Adipocyte (in vitro differentiated cells): Measurements from ENCODE around the gene ZSCAN22.
"Not testable (repeated sequence)": the region's sequence is repeated elsewhere in the genome, so short reads cannot be mapped to it uniquely, and the experiment has no call there.

Experiments used
- DNase-seq: peaks from one replicate; pipeline ENCODE4 v3.0.0-alpha.2; 2015; ENCODE audit warnings: low read depth
- H3K27me3 ChIP-seq: replicated peaks from 2 replicates; pipeline ENCODE4 v1.7.0; 2013; ENCODE audit warnings: mild to moderate bottlenecking, low read length, moderate library complexity; ENCODE audit not compliant: control insufficient read depth, insufficient read depth
- H3K36me3 ChIP-seq: 2 replicates; pipeline ENCODE4 v1.7.0; 2013; ENCODE audit warnings: low read length, mild to moderate bottlenecking, moderate library complexity; ENCODE audit not compliant: control insufficient read depth, insufficient read depth, severe bottlenecking
- H3K4me1 ChIP-seq: 2 replicates; pipeline ENCODE4 v1.7.0; 2013; ENCODE audit warnings: mild to moderate bottlenecking, low read length, moderate library complexity; ENCODE audit not compliant: control insufficient read depth, insufficient read depth
- H3K4me3 ChIP-seq: 2 replicates; pipeline ENCODE4 v1.7.0; 2013; ENCODE audit warnings: mild to moderate bottlenecking, low read length, moderate library complexity
- H3K9ac ChIP-seq: 2 replicates; pipeline ENCODE4 v1.7.0; 2013; ENCODE audit warnings: mild to moderate bottlenecking, low read length, moderate library complexity
- H3K9me3 ChIP-seq: 2 replicates; pipeline ENCODE4 v1.7.0; 2013; ENCODE audit warnings: mild to moderate bottlenecking, low read length, moderate library complexity; ENCODE audit not compliant: control insufficient read depth

The ZSCAN22 gene

GRCh38 chr19:58300620-58301019, 26.2 kb upstream of the ZSCAN22 start:
- DNase-seq = no peak
- Histone ChIP-seq H3K36me3 (peaks cover 34% of the 10 kb centered on the region), H3K27me3 (no peaks in the 10 kb centered on the region), H3K9ac (no peak overlapping the region), H3K4me3 (no peak overlapping the region), H3K4me1 (peaks cover 4% of the 10 kb centered on the region), H3K9me3 (peaks cover 3% of the 10 kb centered on the region)

- Histone ChIP-seq H3K27me3 (no peaks in the 10 kb centered on the region), H3K36me3 (peaks cover 37% of the 10 kb centered on the region), H3K9ac (no peak overlapping the region), H3K4me1 (peaks cover 14% of the 10 kb centered on the region), H3K4me3 (peak overlapping the region; percentile 90), H3K9me3 (no peaks in the 10 kb centered on the region)
- DNase-seq = no peak
Measured at GRCh38 chr19:58304255-58304654, 22.5 kb upstream of the ZSCAN22 start.

- no peak for DNase-seq
- peak overlapping the region; percentile 90 for H3K4me3 ChIP-seq
- peaks cover 41% of the 10 kb centered on the region for H3K36me3 ChIP-seq
- no peaks in the 10 kb centered on the region for H3K9me3 ChIP-seq
- H3K27me3 ChIP-seq = no peaks in the 10 kb centered on the region
- H3K4me1 ChIP-seq = peaks cover 14% of the 10 kb centered on the region
- H3K9ac ChIP-seq = peak overlapping the region; percentile 90
Measured at GRCh38 chr19:58304748-58305064, 22.1 kb upstream of the ZSCAN22 start.

- Histone ChIP-seq H3K27me3 (no peaks in the 10 kb centered on the region), H3K36me3 (peaks cover 35% of the 10 kb centered on the region), H3K4me1 (peaks cover 14% of the 10 kb centered on the region), H3K9me3 (no peaks in the 10 kb centered on the region), H3K4me3 (peak within 1 kb of the TSS; percentile 90), H3K9ac (peak within 1 kb of the TSS; percentile 90)
- DNase-seq = peak; percentile 99
Measured at GRCh38 chr19:58305065-58305931, 21.5 kb upstream of the ZSCAN22 start, which contains the start of gene ERVK3-1. Gene ERVK3-1 (plus strand): TSS chr19:58305377. CDS start chr19:58312169, 6,792 bp downstream.

- DNase-seq = peak; percentile 22
- Histone ChIP-seq H3K27me3 (no peaks in the 10 kb centered on the region), H3K36me3 (peaks cover 29% of the 10 kb centered on the region), H3K9ac (peak overlapping the region; percentile 90), H3K9me3 (no peaks in the 10 kb centered on the region), H3K4me1 (peaks cover 14% of the 10 kb centered on the region), H3K4me3 (peak overlapping the region; percentile 90)
Measured at GRCh38 chr19:58305932-58306323, 20.9 kb upstream of the ZSCAN22 start.

- no peak overlapping the region for H3K4me3 ChIP-seq
- peaks cover 38% of the 10 kb centered on the region for H3K36me3 ChIP-seq
- peaks cover 14% of the 10 kb centered on the region for H3K4me1 ChIP-seq
- H3K9me3 ChIP-seq = no peaks in the 10 kb centered on the region
- no peak for DNase-seq
- H3K9ac ChIP-seq = no peak overlapping the region
- no peaks in the 10 kb centered on the region for H3K27me3 ChIP-seq
Measured at GRCh38 chr19:58307736-58308135, 19.1 kb upstream of the ZSCAN22 start.

GRCh38 chr19:58310685-58311084, 16.1 kb upstream of the ZSCAN22 start:
- H3K9ac ChIP-seq, H3K9me3 ChIP-seq, H3K4me1 ChIP-seq, H3K4me3 ChIP-seq, H3K27me3 ChIP-seq: not testable (repeated sequence)
- peaks cover 63% of the 10 kb centered on the region for H3K36me3 ChIP-seq
- peak; percentile 11 for DNase-seq

GRCh38 chr19:58311345-58311865, 15.4 kb upstream of the ZSCAN22 start:
- H3K9me3 ChIP-seq = no peaks in the 10 kb centered on the region
- no peaks in the 10 kb centered on the region for H3K27me3 ChIP-seq
- peaks cover 63% of the 10 kb centered on the region for H3K36me3 ChIP-seq
- H3K4me3 ChIP-seq = no peak overlapping the region
- no peak for DNase-seq
- H3K4me1 ChIP-seq = peaks cover 4% of the 10 kb centered on the region
- H3K9ac ChIP-seq = no peak overlapping the region

- Histone ChIP-seq H3K9me3 (no peaks in the 10 kb centered on the region), H3K27me3 (no peaks in the 10 kb centered on the region), H3K9ac (no peak overlapping the region), H3K4me3 (no peak overlapping the region), H3K4me1 (no peaks in the 10 kb centered on the region), H3K36me3 (peaks cover 41% of the 10 kb centered on the region)
- no peak for DNase-seq
Measured at GRCh38 chr19:58315580-58315979, 11.2 kb upstream of the ZSCAN22 start.

GRCh38 chr19:58317476-58318072, 9.2 kb upstream of the ZSCAN22 start:
- no peak overlapping the region for H3K9ac ChIP-seq
- peak; percentile 59 for DNase-seq
- H3K36me3 ChIP-seq = peaks cover 27% of the 10 kb centered on the region
- no peaks in the 10 kb centered on the region for H3K27me3 ChIP-seq
- H3K4me1 ChIP-seq = no peaks in the 10 kb centered on the region
- H3K4me3 ChIP-seq = no peak overlapping the region
- no peaks in the 10 kb centered on the region for H3K9me3 ChIP-seq

- Histone ChIP-seq H3K4me1 (no peaks in the 10 kb centered on the region), H3K27me3 (no peaks in the 10 kb centered on the region), H3K9ac (no peak overlapping the region), H3K4me3 (no peak overlapping the region), H3K36me3 (peaks cover 20% of the 10 kb centered on the region), H3K9me3 (no peaks in the 10 kb centered on the region)
- DNase-seq = no peak
Measured at GRCh38 chr19:58318297-58318696, 8.5 kb upstream of the ZSCAN22 start.
